ENCODE results near the gene CCT6A. TPM values are rescaled to one million over a fixed set of nuclear protein-coding genes. Genes with fewer than 3 reads are reported as not detected.
"Not testable (repeated sequence)": the region's sequence is repeated elsewhere in the genome, so short reads cannot be mapped to it uniquely, and the experiment has no call there.

The CCT6A gene
- total RNA-seq, 3 donors from 2014 or later: 75.7 to 137 (median 112) TPM

DNA sequence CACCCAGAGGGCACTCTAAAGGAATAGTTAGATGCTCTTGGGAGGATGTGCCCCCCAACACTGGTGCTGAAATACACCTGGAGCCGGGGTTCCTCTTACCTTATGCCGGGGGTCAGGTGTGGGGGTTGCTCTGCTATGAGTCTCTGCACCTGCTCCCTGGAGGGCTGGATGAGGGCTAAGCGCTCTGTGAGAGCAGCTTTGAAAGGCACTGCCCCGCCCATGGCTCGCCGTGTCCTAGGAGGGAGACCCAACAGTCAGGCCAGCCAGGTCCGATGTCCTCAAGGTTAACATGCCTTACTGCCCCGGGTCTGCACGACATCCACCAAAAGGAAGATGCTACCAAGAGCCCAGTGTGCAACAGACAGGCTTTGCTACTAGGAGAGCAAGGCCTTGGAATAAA is 32.1 kb upstream of the CCT6A start:
- intact Hi-C loops (cut with DNase I; ENCODE audit: low total_unique reads): no loop called here
- Histone ChIP-seq H3K27me3 (no peaks in the 10 kb centered on the region), H3K9me3 (no peaks in the 10 kb centered on the region), H3K4me1 (no peaks in the 10 kb centered on the region), H3K27ac (no peak overlapping the region), H3K36me3 (no peaks in the 10 kb centered on the region), H3K4me3 (no peak overlapping the region)
- TF ChIP-seq POLR2A (IDR thresholded peaks at IDR 0.05) (no peak), POLR2AphosphoS5 (IDR thresholded peaks at IDR 0.05) (no peak)
- TF ChIP-seq, protein P1, sequence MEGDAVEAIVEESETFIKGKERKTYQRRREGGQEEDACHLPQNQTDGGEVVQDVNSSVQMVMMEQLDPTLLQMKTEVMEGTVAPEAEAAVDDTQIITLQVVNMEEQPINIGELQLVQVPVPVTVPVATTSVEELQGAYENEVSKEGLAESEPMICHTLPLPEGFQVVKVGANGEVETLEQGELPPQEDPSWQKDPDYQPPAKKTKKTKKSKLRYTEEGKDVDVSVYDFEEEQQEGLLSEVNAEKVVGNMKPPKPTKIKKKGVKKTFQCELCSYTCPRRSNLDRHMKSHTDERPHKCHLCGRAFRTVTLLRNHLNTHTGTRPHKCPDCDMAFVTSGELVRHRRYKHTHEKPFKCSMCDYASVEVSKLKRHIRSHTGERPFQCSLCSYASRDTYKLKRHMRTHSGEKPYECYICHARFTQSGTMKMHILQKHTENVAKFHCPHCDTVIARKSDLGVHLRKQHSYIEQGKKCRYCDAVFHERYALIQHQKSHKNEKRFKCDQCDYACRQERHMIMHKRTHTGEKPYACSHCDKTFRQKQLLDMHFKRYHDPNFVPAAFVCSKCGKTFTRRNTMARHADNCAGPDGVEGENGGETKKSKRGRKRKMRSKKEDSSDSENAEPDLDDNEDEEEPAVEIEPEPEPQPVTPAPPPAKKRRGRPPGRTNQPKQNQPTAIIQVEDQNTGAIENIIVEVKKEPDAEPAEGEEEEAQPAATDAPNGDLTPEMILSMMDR (IDR thresholded peaks at IDR 0.05): no peak
- DNase-seq (ENCODE audit: low spot score in 2 of 2): no peak

DNA sequence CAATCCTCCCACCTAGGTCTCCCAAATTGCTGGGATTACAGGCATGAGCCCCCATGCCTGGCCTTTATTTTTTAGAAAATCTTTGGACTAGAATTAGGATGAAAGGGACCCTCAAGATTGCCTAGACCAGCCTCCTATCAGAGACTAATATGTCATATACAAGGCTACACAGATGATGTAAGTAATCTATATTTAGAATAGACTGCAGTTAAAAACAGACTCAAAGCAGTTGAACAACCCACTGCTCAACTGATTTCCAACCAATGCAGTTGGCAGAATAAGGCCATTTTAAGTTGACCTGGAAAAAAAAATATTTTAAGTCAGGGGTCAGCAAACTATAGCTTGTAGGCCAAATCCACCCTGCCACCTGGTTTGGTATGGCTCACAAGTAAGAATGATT is 28.1 kb upstream of the CCT6A start:
- Histone ChIP-seq H3K4me3 (no peak overlapping the region), H3K27ac (no peak overlapping the region), H3K36me3 (no peaks in the 10 kb centered on the region), H3K9me3 (no peaks in the 10 kb centered on the region), H3K27me3 (no peaks in the 10 kb centered on the region), H3K4me1 (no peaks in the 10 kb centered on the region)
- no peak for DNase-seq (ENCODE audit: low spot score in 2 of 2)
- intact Hi-C loops (cut with DNase I; ENCODE audit: low total_unique reads): no loop called here
- TF ChIP-seq POLR2A (IDR thresholded peaks at IDR 0.05) (no peak), POLR2AphosphoS5 (IDR thresholded peaks at IDR 0.05) (no peak)
- TF ChIP-seq, protein P1 (IDR thresholded peaks at IDR 0.05): no peak

DNA sequence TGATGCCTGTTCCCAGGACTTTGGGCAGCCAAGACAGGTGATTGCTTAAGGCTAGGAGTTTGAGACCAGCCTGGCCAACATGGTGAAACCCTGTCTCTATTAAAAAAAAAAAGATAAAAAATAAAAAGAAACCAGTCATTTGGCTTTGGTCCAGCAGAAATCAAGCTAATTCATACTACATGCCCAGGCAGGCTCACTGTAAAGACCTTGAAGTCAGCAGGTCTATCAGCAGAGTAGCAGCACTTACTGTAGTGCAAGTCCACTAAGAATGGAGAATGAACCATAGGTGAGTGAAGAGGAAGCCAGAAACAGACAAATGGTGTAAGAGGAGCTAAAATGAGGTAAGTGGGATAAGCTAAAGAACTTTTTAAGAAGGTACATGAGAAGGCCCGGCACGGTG is 25.0 kb upstream of the CCT6A start:
- intact Hi-C loops (cut with DNase I; ENCODE audit: low total_unique reads): no loop called here
- Histone ChIP-seq H3K9me3 (no peaks in the 10 kb centered on the region), H3K4me3 (no peak overlapping the region), H3K36me3 (no peaks in the 10 kb centered on the region), H3K27ac (no peak overlapping the region), H3K4me1 (no peaks in the 10 kb centered on the region), H3K27me3 (no peaks in the 10 kb centered on the region)
- no peak for DNase-seq (ENCODE audit: low spot score in 2 of 2)
- TF ChIP-seq POLR2AphosphoS5 (IDR thresholded peaks at IDR 0.05) (no peak), POLR2A (IDR thresholded peaks at IDR 0.05) (no peak)
- TF ChIP-seq, protein P1 (IDR thresholded peaks at IDR 0.05): no peak

DNA sequence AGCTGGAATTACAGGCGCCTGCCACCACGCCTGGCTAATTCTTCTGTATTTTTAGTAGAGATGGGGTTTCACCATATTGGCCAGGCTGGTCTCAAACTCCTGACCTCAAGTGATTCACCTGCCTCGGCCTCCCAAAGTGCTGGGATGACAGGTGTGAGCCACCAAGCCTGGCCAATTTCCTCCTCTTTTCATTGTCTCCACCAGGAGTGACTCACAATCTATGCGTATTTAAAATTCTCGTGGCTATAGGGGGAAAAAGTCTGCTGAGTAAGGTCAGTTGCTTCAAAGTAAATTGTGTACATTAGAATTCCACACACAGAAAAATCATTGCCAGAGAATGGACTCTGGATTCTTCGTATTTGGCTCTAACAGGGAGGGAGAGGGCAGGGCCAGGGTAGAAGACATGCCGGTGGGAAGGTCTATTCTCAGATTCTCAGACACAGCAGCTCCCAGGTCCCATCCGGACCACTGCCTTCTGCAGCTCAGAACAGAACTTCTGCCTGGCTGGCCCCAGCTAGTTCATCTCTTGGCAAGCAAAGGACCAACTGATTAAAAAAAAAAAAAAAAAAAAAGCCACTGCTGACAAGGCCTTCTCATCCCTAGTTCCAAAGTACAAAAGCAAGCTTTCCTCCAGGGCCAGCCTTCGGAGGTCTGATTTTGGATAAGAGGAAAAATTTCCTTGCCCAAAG is 22.5 kb upstream of the CCT6A start:
- Histone ChIP-seq H3K4me3 (no peak overlapping the region), H3K4me1 (no peaks in the 10 kb centered on the region), H3K36me3 (no peaks in the 10 kb centered on the region), H3K27me3 (no peaks in the 10 kb centered on the region), H3K9me3 (no peaks in the 10 kb centered on the region), H3K27ac (no peak overlapping the region)
- no peak for DNase-seq (ENCODE audit: low spot score in 2 of 2)
- no peak for TF ChIP-seq POLR2AphosphoS5 (IDR thresholded peaks at IDR 0.05)
- intact Hi-C loops (cut with DNase I; ENCODE audit: low total_unique reads): no loop called here

DNA sequence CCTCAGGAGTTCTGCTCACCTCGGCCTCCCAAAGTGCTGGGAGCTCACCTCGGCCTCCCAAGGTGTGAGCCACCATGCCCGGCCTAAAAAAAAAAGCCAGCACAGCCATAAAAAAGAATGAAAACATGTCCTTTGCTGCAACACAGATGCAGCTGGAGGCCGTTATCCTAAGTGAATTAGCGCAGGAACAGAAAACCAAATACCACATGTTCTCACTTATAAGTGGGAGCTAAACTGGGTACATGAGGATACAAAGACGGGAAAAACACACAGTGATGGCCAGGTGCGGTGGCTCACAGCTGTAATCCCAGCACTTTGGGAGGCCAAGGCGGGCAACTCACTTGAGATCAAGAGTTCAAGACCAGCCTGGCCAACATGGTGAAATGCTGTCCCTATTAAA is 21.2 kb upstream of the CCT6A start:
- intact Hi-C loops (cut with DNase I; ENCODE audit: low total_unique reads): no loop called here
- no peak for DNase-seq (ENCODE audit: low spot score in 2 of 2)

DNA sequence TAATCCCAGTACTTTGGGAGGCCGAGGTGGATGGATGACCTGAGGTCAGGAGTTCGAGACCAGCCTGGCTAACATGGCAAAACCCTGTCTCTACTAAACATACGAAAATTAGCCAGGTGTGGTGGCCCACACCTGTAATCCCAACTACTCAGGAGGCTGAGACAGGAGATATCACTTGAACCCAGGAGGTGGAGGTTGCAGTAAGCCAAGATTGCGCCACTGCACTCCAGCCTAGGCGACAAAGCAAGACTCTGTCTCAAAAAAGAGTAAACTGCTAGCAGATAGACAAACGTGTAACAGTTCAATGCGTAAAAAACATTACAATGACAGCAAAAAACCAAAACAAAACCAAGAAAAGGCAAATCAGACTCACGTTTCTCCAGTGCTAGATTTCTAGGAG is 20.0 kb upstream of the CCT6A start:
- H3K27ac ChIP-seq; H3K36me3 ChIP-seq; H3K4me3 ChIP-seq; DNase-seq (ENCODE audit: low spot score in 2 of 2); H3K4me1 ChIP-seq; intact Hi-C loops (cut with DNase I; ENCODE audit: low total_unique reads); H3K9me3 ChIP-seq; H3K27me3 ChIP-seq: not testable (repeated sequence)

More for the DNA sequence above, 21.2 kb upstream of the CCT6A start:
- Histone ChIP-seq H3K4me1 (no peaks in the 10 kb centered on the region), H3K4me3 (no peak overlapping the region), H3K27ac (no peak overlapping the region), H3K9me3 (no peaks in the 10 kb centered on the region), H3K27me3 (no peaks in the 10 kb centered on the region), H3K36me3 (no peaks in the 10 kb centered on the region)
- no peak for TF ChIP-seq POLR2AphosphoS5 (IDR thresholded peaks at IDR 0.05)

DNA sequence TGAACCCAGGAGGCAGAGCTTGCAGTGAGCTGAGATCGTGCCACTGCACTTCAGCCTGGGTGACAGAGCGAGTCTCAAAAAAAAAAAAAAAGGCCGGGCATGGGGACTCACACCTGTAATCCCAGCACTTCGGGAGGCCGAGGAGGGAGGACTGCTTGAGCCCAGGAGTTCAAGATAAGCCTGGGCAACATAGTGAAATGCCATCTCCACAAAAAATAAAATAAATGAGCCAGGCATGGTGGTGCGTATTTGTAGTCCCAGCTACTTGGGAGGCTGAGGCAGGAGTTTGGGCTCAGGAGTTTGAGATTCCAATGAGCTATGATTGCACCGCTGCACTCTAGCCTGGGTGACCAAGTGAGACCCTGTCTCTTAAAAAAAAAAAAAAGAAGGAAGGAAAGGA is 19.0 kb upstream of the CCT6A start:
- H3K9me3 ChIP-seq; H3K27ac ChIP-seq; intact Hi-C loops (cut with DNase I; ENCODE audit: low total_unique reads); H3K27me3 ChIP-seq; H3K4me3 ChIP-seq; H3K36me3 ChIP-seq; H3K4me1 ChIP-seq; DNase-seq (ENCODE audit: low spot score in 2 of 2): not testable (repeated sequence)

All from breast epithelium (tissue), 4 donors.